G401.6 (cell line): Measurements from ENCODE around the gene STPG2.
"Not testable (repeated sequence)": the region's sequence is repeated elsewhere in the genome, so short reads cannot be mapped to it uniquely, and the experiment has no call there.

Source experiments
- FAIRE-seq: peaks from 2 replicates; lab custom pipeline; 2012; peaks lifted over from hg19 to GRCh38; lab: Jason Lieb, UNC

Gene STPG2

DNA sequence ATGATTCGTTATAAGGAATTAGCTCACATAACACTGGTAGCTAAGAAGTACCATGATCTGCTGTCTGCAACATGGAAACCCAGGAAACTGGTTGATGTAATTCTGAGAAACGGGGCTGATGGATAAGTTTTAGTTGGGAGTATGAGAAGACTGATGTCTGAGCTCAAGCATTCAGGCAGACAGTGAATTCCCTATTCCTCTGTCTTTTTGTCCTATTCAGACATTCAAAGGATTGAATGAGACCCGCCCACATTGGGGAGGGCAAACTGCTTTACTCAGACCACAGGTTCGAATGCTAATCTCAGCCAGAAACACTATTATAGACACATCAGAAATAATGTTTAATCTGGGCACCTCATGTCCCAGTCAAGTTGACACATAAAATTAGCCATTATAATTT is 515.5 kb downstream of the STPG2 start:
- no peak for FAIRE-seq

DNA sequence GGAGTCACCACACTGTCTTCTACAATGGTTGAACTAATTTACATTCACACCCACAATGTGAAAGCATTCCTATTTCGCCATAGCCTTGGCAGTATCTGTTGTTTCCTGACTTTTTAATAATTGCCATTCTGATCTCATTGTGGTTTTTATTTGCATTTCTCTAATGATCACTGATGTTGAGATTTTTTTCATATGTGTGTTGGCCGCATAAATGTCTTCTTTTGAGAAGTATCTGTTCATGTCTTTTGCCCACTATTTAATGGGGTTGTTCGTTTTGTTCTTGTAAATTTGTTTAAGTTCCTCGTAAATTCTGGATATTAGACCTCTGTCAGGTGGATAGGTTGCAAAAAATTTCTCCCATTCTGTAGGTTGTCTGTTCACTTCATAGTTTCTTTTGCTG is 519.1 kb downstream of the STPG2 start:
- FAIRE-seq = no peak

DNA sequence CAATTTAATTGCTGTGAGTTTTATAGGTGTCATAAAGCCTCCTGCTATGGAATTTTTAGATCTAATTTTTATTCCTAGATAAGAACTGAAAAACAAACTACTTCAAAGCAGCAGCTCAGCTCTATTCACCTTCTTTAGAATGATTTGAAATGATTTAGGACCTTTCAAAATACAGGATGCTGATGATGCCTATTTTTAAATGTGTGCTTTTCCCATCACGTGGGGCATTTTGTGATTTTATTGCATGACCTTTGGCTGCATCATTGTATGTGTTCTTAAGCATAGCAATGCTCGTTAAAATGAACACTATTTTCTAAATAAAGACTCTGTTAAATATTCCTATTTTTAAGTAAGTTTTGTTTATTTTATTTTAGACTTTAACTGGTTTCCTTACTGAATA is 537.3 kb downstream of the STPG2 start:
- FAIRE-seq = no peak

DNA sequence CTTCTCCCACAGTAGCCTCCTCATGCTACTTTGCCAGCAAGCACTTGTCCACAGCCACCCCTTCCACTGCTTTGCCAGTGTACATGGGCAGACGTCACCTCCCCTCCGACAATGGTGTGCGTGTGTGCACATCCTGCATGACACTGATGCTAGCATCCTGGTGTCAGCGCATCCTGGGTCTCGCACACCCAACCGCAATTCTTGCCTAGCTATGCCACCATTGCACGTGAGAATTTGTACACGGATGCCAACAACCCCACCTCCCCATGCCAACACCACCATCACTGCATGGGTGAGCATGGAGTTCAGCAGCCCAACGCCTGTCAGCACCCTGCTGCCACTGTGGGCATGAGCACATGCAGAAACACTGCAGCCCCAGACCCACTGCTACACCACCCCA is 550.0 kb downstream of the STPG2 start:
- FAIRE-seq = no peak

DNA sequence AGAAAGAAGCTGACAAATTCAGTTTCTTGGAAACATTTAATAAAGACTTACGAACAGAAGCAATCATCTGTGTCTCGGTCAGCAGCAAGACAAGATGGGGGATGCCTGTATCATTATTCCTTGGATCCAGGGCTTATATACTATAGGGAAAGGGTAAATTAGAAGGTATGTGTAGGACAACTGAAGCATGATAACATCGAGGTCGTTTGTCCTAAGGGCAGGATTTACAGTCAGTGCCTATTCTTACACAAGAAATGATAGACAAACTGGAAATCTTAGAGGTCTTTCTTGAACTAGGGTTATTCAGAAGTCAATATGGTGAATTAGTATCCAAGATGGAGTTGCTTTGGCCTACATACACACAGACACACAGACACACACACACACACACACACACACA is 553.0 kb downstream of the STPG2 start:
- FAIRE-seq = no peak

DNA sequence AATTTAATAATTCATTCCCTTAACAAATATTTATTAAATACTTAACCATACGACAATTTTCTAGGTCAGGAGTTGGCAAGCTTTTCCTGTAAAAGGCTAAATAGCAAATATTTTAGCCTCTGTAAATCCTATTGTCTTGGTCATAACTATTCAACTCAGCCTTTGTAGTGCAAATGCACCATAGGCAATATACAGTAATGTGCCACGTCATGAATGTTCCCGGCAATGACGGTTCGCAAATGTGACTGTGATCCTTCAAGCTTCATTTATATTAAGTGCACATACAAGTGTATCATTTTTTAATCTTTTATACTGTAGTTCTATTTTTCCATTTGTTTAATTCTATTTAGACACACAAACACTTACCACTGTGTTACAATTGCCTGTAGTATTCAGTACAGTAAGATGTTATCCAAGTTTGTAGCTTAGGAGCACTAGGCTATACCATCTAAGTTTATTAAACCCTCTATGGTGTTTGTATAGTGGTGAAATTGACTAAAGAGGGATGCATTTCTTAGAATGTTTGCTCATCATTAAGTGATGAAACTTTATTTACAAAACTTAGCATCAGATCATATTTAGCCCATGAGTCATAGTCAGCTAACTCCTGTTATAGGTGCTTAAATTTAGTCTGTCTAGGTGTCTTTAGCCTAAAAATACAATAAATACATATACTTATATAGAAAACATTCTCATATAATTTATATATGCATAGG is 553.6 kb downstream of the STPG2 start:
- no peak for FAIRE-seq

DNA sequence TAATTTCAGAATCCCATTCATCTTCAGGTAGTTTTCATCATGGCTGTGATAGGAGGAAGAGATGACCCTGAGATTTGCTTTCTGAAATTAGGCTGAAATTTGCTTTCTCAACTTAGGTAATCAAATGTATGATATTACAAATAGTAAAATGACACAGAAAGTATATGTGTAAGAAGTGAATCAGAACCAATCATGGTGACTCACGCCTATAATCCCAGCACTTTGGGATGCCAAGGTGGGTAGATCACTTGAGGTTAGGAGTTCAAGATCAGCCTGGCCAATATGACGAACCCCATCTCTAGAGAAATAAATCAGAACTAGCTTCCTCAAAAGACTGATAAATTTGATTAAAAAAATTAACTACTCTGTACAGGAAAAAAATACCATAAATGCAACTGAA is 555.4 kb downstream of the STPG2 start:
- no peak for FAIRE-seq

DNA sequence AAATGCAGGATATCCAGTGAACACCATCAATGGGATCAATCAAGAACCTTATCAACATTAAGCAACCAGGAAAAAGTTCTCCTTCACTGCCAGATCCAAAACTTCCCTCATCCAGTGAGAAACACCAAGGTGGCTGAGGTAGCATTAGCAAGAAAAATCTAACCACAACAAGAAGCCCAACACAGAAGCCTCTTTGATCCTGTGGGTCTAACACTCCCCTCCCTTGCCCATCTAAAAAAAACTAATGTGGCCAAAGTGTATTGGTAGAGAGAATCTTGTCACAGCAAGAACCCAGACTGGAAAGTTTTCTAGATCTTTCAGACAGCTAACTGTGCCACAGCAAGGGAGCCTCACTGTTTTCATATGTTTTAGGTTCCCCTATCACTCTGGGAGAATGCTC is 558.0 kb downstream of the STPG2 start:
- no peak for FAIRE-seq

DNA sequence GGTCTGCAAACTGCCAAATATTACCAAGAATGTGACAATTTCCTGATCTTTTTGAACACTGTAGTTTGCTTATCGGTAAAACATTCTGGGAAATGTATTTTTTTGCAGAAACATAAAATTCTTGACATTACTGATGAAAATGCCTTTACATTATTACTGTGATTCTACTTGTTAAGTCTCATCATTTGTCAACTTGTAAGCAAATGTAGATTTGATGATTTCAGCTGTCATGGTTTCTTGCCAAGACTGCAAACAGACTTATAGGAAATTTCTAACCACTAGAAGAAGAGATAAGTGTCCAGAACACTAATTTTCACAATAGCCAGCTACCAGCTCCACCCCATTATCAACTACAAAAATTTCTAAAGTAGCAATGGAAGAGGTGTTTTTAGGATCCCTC is 560.4 kb downstream of the STPG2 start:
- FAIRE-seq = no peak

DNA sequence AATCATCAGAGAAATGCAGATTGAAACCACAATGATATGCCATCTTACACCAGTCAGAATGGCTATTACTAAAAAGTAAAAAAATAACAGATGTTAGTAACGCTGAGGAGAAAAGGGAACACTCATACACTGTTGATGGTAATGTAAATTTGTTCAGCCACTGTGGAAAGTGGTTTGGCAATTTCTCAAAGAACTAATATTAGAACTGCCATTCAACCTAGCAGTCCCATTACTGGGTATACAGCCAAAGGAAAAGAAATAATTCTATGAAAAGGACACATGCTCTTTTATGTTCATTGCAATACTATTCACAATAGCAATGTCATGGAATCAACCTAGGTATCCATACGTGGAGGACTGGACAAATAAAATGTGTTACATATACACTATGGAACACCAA is 566.3 kb downstream of the STPG2 start:
- FAIRE-seq = no peak

DNA sequence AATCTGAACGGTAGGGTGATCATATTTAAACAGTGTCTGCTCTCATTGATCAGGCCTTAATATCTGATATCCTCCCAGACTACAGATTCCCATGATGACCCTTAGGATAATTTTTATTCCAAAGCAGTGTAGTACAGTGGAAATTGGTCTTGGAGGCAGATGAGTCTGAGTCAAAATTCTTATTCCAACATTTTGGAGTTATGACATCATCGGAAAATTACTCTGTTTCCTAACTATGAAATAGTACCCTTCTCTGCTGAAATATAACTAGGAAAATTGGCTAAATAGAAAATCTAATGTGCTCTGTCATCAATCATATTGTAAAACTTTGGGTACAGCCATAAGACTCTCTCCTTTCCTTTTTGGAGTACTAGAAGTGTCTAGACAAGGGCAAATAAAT is 583.3 kb downstream of the STPG2 start:
- no peak for FAIRE-seq

DNA sequence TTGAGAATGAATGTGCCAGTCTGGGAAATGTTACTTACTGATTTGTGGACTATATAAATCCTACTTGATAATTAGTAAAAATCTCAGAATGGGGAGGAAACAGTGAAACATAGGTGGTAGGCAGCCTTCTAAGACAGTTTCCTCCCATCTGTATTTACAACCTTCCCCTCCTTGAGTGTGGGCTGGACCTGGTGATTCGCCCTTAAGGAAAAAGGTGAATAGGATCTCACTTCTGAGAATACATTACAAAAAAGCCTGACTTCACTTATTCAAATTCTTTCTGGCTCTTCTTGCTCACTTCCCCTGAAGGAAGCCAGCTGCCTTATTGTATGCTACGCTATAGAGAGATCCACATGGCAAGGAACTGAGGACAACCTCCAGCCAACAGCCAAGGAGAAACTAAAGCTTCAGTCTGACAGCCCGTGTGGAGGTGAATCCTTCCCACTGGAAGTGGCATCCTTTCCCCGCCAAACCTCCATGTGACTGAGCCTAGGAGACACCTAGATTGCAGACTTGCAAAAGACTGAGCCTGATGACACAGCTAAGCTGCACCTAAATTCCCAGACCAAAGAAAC is 585.0 kb downstream of the STPG2 start:
- no peak for FAIRE-seq

DNA sequence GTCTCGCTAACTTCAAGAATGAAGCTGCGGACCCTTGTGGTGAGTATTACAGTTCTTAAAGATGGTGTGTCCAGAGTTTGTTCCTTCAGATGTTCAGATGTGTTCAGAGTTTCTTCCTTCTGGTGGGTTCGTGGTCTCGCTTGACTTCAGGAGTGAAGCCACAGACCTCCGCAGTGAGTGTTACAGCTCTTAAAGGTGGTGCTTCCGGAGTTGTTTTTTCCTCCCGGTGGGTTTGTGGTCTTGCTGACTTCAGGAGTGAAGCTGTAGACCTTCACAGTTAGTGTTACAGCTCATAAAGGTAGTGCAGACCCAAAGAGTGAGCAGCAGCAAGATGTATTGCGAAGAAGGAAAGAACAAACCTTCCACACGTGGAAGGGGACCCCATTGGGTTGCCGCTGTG is 592.6 kb downstream of the STPG2 start:
- FAIRE-seq = not testable (repeated sequence)

DNA sequence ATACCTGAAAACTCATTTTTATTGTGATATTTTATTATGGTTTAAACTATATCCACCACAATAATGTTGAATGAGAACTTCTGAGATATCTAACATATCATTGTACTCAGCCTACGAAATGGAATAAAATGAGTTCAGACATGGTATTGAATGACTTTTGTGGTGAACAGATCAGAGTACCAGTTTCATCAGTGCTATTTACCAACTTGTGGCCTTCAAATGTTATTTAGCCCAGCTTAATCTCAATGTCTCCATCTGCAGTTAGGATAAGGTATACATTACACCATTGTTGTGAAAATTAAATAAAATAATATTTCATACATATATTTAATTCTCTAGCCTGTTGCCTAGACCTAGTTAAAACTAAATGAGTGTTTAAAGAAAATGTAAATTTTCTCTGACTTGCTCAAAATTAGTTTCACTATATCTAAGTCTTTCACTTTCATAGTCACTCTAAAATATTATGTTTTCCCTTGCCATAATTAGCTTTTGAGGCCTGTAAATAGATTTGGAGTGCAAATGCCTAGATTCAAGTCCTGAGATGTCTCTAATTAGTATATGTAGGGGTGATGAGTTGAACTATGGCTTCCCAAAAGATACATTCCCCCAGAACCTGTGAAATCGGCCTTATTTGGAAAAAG is 594.2 kb downstream of the STPG2 start:
- FAIRE-seq = no peak

DNA sequence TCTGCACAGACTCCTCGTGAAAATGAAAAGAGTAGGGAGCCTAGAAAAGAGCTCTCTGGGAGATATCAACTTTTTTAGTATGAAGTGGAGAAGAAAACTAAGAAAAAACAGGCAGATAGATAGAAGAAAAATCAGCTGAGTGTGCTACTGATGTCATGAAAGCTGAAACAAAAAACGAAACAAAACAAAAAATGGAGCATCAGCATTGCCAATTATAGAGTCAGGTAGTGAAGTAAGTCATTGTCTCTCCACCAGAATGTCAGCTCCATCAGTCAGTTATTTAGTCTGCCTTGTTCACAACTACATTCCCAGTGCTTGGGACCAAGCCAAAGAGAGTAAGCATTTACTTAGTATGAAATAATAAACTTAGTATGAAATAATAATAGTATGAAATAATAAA is 595.1 kb downstream of the STPG2 start:
- no peak for FAIRE-seq

DNA sequence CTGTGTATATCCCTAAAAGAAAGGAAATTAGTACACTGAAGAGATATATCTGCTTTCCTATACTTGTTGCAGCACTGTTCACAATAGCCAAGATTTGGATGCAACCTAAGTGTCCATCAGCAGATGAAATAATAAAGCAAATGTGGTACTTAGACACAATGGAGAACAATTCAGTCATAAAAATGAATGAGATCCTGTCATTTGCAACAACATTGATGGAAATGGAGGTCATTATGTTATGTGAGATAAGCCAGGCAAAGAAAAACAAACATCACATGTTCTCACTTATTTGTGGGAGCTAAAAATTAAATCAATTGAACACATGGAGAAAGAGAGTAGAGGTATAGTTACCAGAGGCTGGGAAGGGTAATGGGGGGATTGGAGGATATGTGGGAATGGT is 611.9 kb downstream of the STPG2 start:
- no peak for FAIRE-seq

DNA sequence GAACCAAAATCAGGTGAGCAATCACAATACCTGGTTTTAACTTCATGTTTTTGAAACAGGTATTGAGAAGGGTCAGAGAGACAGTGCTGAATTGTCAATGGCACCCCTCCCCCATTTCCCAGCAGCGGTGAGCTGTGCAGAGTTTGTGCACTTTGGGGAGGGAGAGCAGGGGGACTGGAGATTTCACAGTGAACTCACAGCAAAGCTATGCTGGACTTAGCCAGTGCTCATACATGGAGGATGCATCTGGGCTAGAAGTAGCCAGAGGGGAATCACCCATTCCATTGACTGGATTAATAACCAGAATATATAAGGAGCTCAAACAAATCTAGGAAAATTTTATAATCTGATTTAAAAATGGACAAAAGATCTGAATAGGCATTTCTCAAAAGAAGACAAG is 612.6 kb downstream of the STPG2 start:
- FAIRE-seq = no peak

DNA sequence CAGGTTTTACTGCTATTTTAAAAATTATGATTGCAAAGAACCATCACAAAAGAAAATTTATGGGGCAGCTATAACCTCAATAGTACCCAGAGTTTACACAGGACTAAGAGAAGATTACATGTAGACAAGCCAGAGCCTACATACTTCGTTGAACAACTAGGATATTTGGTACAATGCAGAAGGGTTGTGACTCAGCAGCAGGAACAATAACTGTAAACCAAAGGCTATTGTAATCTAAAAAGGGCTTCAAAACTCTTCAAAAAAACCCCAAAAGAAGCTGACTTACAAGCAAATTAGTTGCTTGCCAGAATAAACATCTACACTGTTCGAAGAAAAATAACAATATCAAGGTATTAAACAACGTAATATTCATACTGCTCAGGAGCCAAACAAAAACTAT is 618.0 kb downstream of the STPG2 start:
- no peak for FAIRE-seq

DNA sequence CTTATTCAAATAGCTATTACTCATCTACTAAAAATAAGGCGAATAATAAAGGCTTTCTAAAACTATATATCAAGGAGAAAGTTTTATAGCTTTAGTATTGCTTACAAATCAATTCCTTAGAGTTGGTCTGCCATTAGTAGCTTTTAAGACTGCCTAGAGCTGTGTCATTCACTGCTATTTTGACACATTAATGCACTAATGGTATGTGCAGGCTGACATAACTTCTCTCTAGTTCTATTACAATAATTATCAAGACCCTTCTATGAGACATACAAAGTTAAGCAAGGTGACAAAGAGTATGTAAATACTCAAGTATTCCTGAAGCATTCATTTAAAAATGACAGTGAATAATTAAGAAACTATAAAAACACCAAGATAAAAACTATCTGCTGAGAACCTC is 625.3 kb downstream of the STPG2 start:
- no peak for FAIRE-seq

DNA sequence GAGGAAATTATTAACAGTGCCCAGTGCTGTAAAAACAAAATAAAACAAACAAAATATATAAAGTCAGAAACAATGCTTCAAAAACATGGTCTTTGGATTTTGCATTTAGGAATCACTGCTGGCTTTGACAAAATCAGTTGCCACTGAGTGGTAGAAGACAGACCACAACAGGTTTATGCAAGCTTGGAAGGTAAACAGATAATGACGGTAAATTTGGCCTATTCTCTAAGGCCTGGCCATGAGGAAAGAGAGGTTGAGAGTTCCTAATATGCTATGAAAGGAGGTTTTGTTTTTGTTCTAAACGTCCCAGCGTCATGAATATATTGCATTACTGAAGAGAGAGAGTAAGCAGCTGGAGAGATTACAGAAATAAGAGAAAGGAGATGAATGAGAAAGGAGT is 629.4 kb downstream of the STPG2 start:
- FAIRE-seq = no peak
